K562 (cell line): ENCODE measurements around the gene DEPP1. TPM values are rescaled to one million over a fixed set of nuclear protein-coding genes. Genes with fewer than 3 reads are reported as not detected.

Source experiments
- ATAC-seq: fragments of 200-7000 bp; cut with Tn5 transposase; 3 replicates; pipeline ENCODE4 v1.9.1; 2020; ENCODE audit warnings: moderate library complexity
- BruUV-seq: library from RNA; stranded (reverse); fragments of 400-500 nt; replicated peaks from 2 replicates; lab custom pipeline; 2021; lab: Mats Ljungman, UMichigan
- CTCF ChIA-PET: fragments of 300-600 bp; formaldehyde crosslinking; extraction: SDS; loops from one replicate; lab custom pipeline; 2021; ENCODE audit warnings: low intra/inter-chr PET ratio; lab: Yijun Ruan, JAX
- POLR2A ChIA-PET: fragments of 300-600, 350-650 bp; sonication (Branson Sonifier 250); formaldehyde crosslinking; extraction: SDS; loops from one replicate; lab custom pipeline; 2021; ENCODE audit warnings: antibody characterized with exemption, inconsistent platforms; lab: Yijun Ruan, JAX
- DNase-seq, 4 experiments: peaks; one replicate each; pipeline versions ENCODE4 v3.0.0 to v3.0.0-alpha.2; 2011 to 2018; ENCODE audit warnings: low spot score in 3 of 4, mixed read lengths in 3 of 4; ENCODE audit errors: extremely low read depth in 1 of 4
- FAIRE-seq: peaks from 2 replicates; lab custom pipeline; 2011; peaks lifted over from hg19 to GRCh38; lab: Jason Lieb, UNC
- H2AFZ ChIP-seq: 2 replicates; pipeline ENCODE4 v1.6.0; 2011; ENCODE audit warnings: low read depth, low read length, control low read depth, inconsistent platforms
- H3K27ac ChIP-seq: fragments of 200-600 bp; 3 replicates; pipeline ENCODE4 v1.8.0; 2011; ENCODE audit warnings: low read depth, mild to moderate bottlenecking, control low read depth, inconsistent platforms, low read length, moderate library complexity, mixed read lengths; ENCODE audit errors: extremely low read depth
- H3K27me3 ChIP-seq, 2 experiments: fragments of 300-600 bp in 1 of 2; 2 replicates in 1 of 2; 3 replicates in 1 of 2; pipeline versions ENCODE4 v1.6.0 to v1.8.0; 2011; ENCODE audit warnings: inconsistent platforms in 2 of 2, low read length in 2 of 2, mild to moderate bottlenecking in 1 of 2, mixed read lengths in 1 of 2, moderate library complexity in 1 of 2; ENCODE audit not compliant: control insufficient read depth in 2 of 2, insufficient read depth in 2 of 2
- H3K36me3 ChIP-seq: fragments of 300-600 bp; 3 replicates; pipeline ENCODE4 v1.8.0; 2011; ENCODE audit warnings: mild to moderate bottlenecking, low read length, inconsistent platforms; ENCODE audit not compliant: control insufficient read depth, insufficient read depth
- H3K4me1 ChIP-seq, 2 experiments: fragments of 200-600 bp in 1 of 2; replicated peaks in 1 of 2; 2 replicates in 1 of 2; 3 replicates in 1 of 2; pipeline versions ENCODE4 v1.5.1 to v1.8.0; 2011; ENCODE audit warnings: inconsistent platforms in 2 of 2, low read length in 2 of 2, mild to moderate bottlenecking in 1 of 2, mixed read lengths in 1 of 2, moderate library complexity in 1 of 2; ENCODE audit not compliant: control insufficient read depth in 2 of 2, insufficient read depth in 2 of 2
- H3K4me2 ChIP-seq: 2 replicates; pipeline ENCODE4 v1.6.1; 2011; ENCODE audit warnings: low read length, control low read depth, inconsistent platforms, mixed read lengths; ENCODE audit not compliant: insufficient read depth
- H3K4me3 ChIP-seq: fragments of 200-600 bp; sonication (generic), shearing (Covaris generic); 2 replicates; pipeline ENCODE4 v1.5.1; 2016; ENCODE audit warnings: control low read depth, inconsistent platforms
- H3K79me2 ChIP-seq: fragments of 200-600 bp; 3 replicates; pipeline ENCODE4 v1.8.0; 2011; ENCODE audit warnings: low read length, inconsistent platforms; ENCODE audit not compliant: control insufficient read depth, insufficient read depth
- H3K9ac ChIP-seq, 2 experiments: 2 replicates each; pipeline versions ENCODE4 v1.6.0 to v1.6.1; 2011; ENCODE audit warnings: low read depth in 2 of 2, low read length in 2 of 2, control low read depth in 1 of 2, inconsistent platforms in 1 of 2, mild to moderate bottlenecking in 1 of 2, mixed read lengths in 1 of 2; ENCODE audit not compliant: insufficient read depth in 1 of 2
- H3K9me1 ChIP-seq: one replicate; pipeline ENCODE4 v1.6.0; 2011; ENCODE audit warnings: inconsistent platforms, mild to moderate bottlenecking, low read length, moderate library complexity; ENCODE audit not compliant: control insufficient read depth, insufficient read depth
- H3K9me3 ChIP-seq: replicated peaks from 2 replicates; pipeline ENCODE4 v1.5.1; 2011; ENCODE audit warnings: low read depth, low read length, inconsistent platforms; ENCODE audit not compliant: control insufficient read depth, insufficient read depth
- H4K20me1 ChIP-seq: replicated peaks from 2 replicates; pipeline ENCODE4 v1.6.1; 2011; ENCODE audit warnings: low read length, inconsistent platforms, mixed read lengths; ENCODE audit not compliant: control insufficient read depth, insufficient read depth
- ATF4 ChIP-seq: fragments of 450-650 bp; formaldehyde crosslinking; IDR thresholded peaks from 2 replicates; pipeline ENCODE4 v1.4.0; 2022; ENCODE audit warnings: mild to moderate bottlenecking, moderate library complexity
- BRCA1 ChIP-seq, 2 experiments: fragments of 450-650 bp in 1 of 2; sonication (generic) in 1 of 2; formaldehyde crosslinking in 1 of 2; IDR thresholded peaks; 2 replicates each; pipeline versions ENCODE4 v1.5.0 to v1.6.1; 2017 to 2020; ENCODE audit warnings: mild to moderate bottlenecking in 1 of 2, missing genetic modification reagents in 1 of 2
- ETS1 ChIP-seq: conservative IDR thresholded peaks from 2 replicates; pipeline ENCODE4 v1.6.1; 2011; ENCODE audit warnings: low read depth, mild to moderate bottlenecking, low read length; ENCODE audit not compliant: control insufficient read depth
- HDAC3 ChIP-seq: fragments of 450-650 bp; IDR thresholded peaks from 2 replicates; pipeline ENCODE4 v1.6.1; 2018; ENCODE audit warnings: borderline replicate concordance, mild to moderate bottlenecking, moderate library complexity; ENCODE audit not compliant: partially characterized antibody
- HNRNPK ChIP-seq: fragments of 200-400 bp; formaldehyde crosslinking; IDR thresholded peaks from one replicate; pipeline ENCODE4 v1.6.1; 2018; ENCODE audit warnings: mild to moderate bottlenecking, low read depth, low read length; ENCODE audit not compliant: poor library complexity, severe bottlenecking
- TAL1 ChIP-seq: fragments of 450-650 bp; IDR thresholded peaks from 2 replicates; pipeline ENCODE4 v1.6.1; 2016; ENCODE audit warnings: mild to moderate bottlenecking
- ZNF232 ChIP-seq: sonication (generic); formaldehyde crosslinking; IDR thresholded peaks from 2 replicates; pipeline ENCODE4 v1.8.0; 2022; ENCODE audit warnings: mild to moderate bottlenecking, missing genetic modification reagents
- ZNF407 ChIP-seq: fragments of 450-650 bp; IDR thresholded peaks from 2 replicates; pipeline ENCODE4 v1.6.1; 2016; ENCODE audit warnings: low read depth
- ZNF740 ChIP-seq, 3 experiments: fragments of 200-800 bp in 1 of 3; sonication (Bioruptor generic) in 1 of 3; sonication (generic) in 1 of 3; formaldehyde crosslinking in 1 of 3; IDR thresholded peaks; 2 replicates each; pipeline versions ENCODE4 v1.6.1 to v1.8.0; 2016 to 2022; ENCODE audit warnings: mild to moderate bottlenecking in 2 of 3, missing compliant biosample characterization in 2 of 3, missing genetic modification characterization in 2 of 3, missing genetic modification reagents in 1 of 3
- WGBS: fragments of 100-300 bp; shearing (Covaris generic); methylation state at CpG from one replicate; pipeline ENCODE4 v1.1.6; 2016; ENCODE audit warnings: low coverage, mixed read lengths; ENCODE audit not compliant: insufficient coverage; ENCODE audit errors: missing lambda C conversion rate; 5-methylcytosine and 5-hydroxymethylcytosine counted together
- in situ Hi-C: fragments of 300-500 bp; cut with MboI; formaldehyde crosslinking; loops from 4 replicates; pipeline ENCODE4 v1.15.0; 2018; ENCODE audit warnings: inconsistent platforms, mixed read lengths
- intact Hi-C: fragments of 100-400 bp; cut with micrococcal nuclease; formaldehyde crosslinking; loops from 2 replicates; pipeline ENCODE4 v1.14.2; 2022
- polyA plus RNA-seq, 8 experiments: library from polyadenylated mRNA; depleted of rRNA in 4 of 8; stranded (reverse) in 5 of 8; unstranded in 3 of 8; fragments of >200 nt; fragmentation: Nextera tagmentation in 2 of 8; fragmentation: Illumina TruSeq in 1 of 8; extraction: Ambion mirVana in 2 of 8; extraction: Trizol in 1 of 8; gene quantifications; 2 replicates each; pipeline versions ENCODE4 v1.2.1 to v1.2.3, GENCODE V29; 2011 to 2014; ENCODE audit warnings: inconsistent platforms in 1 of 8, missing spikeins in 1 of 8
- total RNA-seq, 7 experiments: library from RNA; depleted of rRNA in 6 of 7; stranded (reverse); fragments of >200 nt in 6 of 7; fragmentation: Illumina TruSeq in 2 of 7; extraction: Trizol in 2 of 7; gene quantifications; 2 replicates each; pipeline versions ENCODE4 v1.2.1 to v1.2.3, GENCODE V29; 2011 to 2021; ENCODE audit warnings: low replicate concordance in 1 of 7

The DEPP1 gene
- total and polyA plus RNA-seq, 9 of the 15 experiments (the other 6 are each of a cell fraction or from before 2014, with no cell fraction given): 0.04 to 0.54 (median 0.20) TPM; not detected in 1

GRCh38 chr10:44965651-44966097, 12.9 kb downstream of the DEPP1 start:
- Histone ChIP-seq H3K27ac (no peak overlapping the region), H2AFZ (peak overlapping the region; percentile 81; the same call in 1 of the 2 replicates), H3K36me3 (no peaks in the 10 kb centered on the region), H3K9me1 (no peaks in the 10 kb centered on the region), H3K79me2 (no peaks in the 10 kb centered on the region), H3K4me3 (no peak overlapping the region), H3K27me3 (peaks cover 2 to 31% of the 10 kb centered on the region in 2 experiments; a peak in 2 of 5 replicates), H3K9me3 (no peaks in the 10 kb centered on the region), H3K9ac (no peak overlapping the region), H3K4me1 (peaks cover 5 to 7% of the 10 kb centered on the region in 2 experiments; a peak in 4 of 5 replicates), H3K4me2 (no peak overlapping the region), H4K20me1 (no peaks in the 10 kb centered on the region)
- intact Hi-C loops (no loop called here), in situ Hi-C loops (no loop called here)
- CTCF ChIA-PET: no interaction called here
- FAIRE-seq: no peak
- no peak for DNase-seq
- ATAC-seq: no peak
- BruUV-seq: no TSS peak
- 41% methylated on average over 6 of the region's 6 CpGs for WGBS
- POLR2A ChIA-PET: interaction anchor here (2.0 kb wide), 1 partner anchor 13 kb away, joined by 6 read pairs; the partner anchor contains the start of gene DEPP1
- TF ChIP-seq ATF4 (CRISPR knock-in tag) (no peak), ZNF407 (no peak), ETS1 (no peak), TAL1 (no peak), ZNF740 (CRISPR knock-in tag; IDR thresholded peaks at IDR 0.05) (no peak), ZNF740 (tag; IDR thresholded peaks at IDR 0.05) (no peak), HDAC3 (no peak), ZNF232 (no peak), HNRNPK (no peak), BRCA1 (IDR thresholded peaks at IDR 0.05) (no peak), BRCA1 (CRISPR knock-in tag; IDR thresholded peaks at IDR 0.05) (no peak)
